Measurements from ENCODE around the gene MSH5.
A peak's percentile ranks its signal among the peaks of the same experiment; 100 is the strongest.

The MSH5 gene

DNA sequence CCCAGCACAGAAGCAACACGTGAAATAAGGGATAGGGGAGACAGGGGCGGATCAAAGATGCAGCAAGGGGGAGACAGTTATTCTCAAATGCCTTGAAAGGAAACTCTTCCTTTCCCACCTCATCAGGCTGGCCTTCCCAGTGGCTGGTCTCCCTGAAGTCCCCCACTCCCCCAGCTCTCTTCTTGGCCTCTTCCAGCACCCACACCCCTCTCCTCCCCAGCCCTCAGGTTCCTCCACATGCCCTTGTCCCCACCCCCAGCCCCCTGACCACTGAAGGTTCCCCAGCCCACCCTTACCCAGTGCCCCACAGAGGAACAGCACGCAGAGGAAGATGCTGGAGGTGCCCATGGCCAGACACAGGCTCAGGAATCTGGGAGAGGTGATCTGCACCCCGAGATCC lies 26.3 kb upstream of the MSH5 start:
- no peak for DNase-seq (ENCODE audit: low read depth)

DNA sequence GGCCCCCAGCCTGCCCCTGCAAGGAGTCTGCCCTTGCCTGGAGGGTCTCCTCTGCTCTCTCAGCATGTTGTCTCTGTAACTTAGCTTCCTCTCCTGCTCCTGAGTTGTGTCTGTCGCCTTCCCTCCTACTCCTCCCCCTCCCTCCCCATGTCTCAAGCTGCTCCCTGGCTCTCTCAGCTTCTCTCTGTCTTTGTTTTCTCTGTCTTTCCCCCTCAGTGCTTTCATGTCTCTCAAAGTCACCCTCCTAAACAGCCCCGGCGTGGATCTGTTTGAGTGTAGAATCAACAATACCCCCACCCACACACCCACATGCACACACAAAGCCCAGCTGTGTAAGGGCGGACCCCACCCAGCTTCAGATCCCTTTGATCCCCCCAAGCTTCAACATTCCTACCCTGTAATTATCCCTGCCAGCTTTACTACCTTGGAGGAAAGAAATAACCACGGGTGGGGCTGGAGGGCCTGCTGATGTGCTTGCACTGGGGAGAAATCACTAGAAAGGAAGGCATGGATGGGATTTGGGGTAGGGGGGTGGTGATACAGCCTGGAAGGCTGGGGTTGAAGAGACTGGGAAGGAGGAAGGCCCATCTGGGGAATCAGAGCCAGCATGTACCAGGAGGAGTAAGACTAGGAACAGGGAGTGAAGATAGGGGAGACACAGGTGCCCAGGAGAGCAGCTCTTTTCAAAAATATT lies 25.7 kb upstream of the MSH5 start:
- DNase-seq (ENCODE audit: low read depth) = no peak

DNA sequence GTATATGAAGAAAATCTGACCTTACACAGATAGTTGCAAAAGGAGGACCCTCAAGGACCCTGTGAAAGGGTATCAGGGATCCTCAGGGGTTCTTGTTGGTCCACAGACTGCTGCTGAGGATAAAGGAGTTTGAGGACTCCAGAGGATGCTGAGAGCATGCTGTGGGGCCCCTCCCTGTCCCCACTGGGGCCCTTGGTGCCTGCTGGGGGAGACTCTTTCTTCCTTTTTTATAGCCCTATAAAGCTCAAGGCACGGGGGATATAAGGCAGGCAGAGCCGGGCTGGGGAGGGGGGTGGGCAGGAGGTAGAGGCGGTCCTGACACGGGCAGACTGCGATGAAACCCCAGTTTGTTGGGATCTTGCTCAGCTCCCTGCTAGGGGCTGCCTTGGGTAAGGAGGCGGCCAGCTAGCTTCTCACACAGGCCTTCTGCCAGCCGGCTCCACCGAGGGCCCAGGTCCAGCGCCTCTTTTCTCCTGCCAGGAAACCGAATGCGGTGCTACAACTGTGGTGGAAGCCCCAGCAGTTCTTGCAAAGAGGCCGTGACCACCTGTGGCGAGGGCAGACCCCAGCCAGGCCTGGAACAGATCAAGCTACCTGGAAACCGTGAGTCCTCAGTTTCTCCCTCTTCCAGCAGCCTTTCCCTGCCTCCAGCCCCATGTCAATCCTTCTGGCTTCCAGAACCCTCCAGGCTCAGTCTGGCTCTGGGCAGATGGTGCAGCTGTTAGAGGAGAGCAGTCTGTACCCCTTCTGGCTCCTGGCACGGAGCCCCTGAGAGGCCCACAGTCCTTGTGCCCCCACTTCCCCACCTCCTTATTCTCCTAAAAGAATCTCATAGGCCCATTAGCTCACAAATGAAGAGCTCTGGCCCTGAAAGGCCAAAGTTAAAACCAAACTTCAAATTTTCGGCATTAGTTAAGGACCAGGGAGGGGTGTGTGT lies 24.5 kb upstream of the MSH5 start, which contains the start of gene LY6G6D:
LY6G6D (plus strand) TSS at position 327 of the 937 bp plus-strand sequence; CDS start at position 335, 8 bp downstream.
- DNase-seq (ENCODE audit: low read depth) = no peak

DNA sequence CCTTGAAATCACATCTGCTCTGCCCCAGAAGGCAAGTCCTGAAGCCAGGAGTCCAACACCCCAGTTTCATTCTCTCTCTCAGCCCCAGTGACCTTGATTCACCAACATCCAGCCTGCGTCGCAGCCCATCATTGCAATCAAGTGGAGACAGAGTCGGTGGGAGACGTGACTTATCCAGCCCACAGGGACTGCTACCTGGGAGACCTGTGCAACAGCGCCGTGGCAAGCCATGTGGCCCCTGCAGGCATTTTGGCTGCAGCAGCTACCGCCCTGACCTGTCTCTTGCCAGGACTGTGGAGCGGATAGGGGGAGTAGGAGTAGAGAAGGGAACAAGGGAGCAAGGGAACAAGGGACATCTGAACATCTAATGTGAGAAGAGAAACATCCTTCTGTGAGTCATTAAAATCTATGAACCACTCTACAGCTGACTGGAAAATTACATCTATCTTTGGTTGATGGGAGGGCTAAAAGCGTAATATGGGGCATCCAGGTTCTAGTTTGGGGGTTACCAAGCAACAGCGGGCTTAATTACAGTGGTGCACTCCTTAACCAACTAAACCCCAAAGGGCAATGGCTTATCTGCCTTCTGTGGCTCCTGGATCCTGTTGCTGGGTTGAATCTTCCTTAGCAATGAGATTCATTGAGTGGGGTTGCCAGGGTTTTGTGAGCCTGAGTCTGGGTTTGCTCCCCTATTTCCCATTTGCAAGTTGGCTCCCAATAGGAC lies 22.1 kb upstream of the MSH5 start:
- no peak for DNase-seq (ENCODE audit: low read depth)

DNA sequence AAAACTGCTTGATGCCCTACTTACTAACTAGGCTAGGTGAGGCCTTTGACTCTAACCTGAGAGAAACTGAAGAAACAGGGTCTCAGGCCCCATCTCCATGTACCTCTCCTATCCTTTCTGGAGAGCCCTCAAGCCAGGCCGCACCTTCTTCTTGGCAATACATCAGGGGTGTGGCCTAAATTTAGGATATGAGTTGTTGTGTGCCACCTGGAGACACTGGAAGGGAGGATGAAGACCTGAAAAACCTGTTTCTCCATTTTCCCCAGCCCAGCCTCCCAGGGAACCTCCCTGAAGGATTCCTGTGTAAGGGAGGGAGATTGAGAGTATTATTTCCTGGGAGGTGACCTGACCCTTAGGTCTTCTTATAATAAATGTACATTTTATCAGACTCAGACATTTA lies 21.5 kb upstream of the MSH5 start:
- DNase-seq (ENCODE audit: low read depth) = no peak

DNA sequence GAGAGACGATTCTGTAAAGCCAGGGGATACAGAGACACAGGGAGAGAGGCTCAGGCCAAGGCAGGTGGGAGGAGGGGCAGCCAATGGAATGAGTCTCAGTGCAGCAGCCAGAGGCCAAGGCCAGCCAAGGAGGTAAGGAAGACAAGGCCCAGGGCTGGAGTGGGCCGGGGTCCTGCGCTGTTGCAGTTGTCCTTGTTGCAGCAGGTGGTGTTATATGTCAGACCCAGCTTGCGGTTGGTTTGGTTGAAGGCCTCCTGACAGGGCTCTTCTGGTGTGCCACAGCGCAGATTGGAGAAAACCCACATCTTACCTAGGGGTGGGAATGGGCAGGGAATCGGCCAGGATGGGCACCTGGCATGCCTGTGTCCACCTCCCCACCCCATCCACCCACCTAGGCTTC lies 20.8 kb upstream of the MSH5 start:
- DNase-seq (ENCODE audit: low read depth) = no peak

DNA sequence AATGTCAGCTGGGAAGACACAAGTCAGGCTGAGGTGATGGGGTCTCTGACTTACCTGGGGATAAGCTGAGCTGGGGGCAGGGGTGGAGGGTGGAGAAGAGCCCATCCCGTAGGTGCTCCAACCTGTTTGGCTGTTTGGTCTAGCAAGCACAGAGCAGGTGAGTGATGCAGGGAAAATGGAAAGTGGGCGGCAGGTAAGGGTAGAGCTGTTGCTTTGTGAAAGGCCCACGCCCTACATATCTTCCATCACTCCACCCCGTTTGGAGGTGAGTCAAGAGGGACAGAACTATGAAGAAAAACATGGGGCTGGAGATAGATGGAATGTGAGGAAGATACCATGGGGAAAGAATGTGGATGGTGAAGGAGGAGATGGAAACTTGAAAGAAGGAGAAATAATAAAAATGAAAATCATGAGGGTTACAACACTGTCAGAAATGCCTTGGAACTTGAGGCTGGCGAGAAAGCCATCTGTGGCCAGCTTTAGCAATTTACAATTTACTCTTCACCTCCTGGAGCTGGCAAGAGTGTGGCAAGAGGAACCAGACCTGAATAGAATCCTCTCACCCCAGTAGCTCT lies 19.5 kb upstream of the MSH5 start:
- peak; percentile 34 for DNase-seq (ENCODE audit: low read depth)

DNA sequence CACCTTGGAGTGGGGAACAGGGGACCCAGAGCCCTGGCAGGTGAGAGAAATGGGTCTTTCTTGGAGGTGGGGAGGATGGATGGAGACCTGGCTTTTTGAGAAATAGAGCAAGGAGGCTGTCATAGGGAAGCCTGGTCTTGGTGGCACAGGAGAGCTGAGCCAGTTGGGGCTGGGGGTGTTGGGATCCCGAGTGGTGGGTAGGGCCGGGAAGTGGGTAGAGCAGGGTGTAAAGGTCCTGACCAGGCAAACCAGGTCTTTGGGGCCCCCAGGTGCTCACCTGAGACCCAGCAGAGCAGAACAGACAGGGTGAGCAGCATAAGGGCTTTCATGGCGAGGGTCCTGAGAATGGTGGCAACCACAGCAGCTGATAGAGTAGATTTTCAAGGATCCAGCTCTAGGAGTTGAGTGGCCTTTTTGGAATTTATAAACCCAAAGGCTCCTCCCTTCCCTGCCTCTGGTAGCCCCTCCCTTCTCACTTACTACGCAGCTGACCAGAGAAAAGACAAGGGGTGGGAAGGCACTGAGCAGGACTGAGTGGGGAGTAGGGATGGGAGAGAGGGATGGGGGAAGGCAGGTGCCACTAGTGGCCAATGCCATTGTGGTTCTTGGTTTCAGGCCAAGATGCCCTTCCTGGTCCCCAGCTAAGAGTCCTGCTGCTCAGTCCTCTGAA lies 18.3 kb upstream of the MSH5 start, which contains the start of gene LY6G6C:
LY6G6C (minus strand) TSS at position 396 of the 670 bp plus-strand sequence; CDS start at position 329, 67 bp downstream.
- peak; percentile 25 for DNase-seq (ENCODE audit: low read depth)

DNA sequence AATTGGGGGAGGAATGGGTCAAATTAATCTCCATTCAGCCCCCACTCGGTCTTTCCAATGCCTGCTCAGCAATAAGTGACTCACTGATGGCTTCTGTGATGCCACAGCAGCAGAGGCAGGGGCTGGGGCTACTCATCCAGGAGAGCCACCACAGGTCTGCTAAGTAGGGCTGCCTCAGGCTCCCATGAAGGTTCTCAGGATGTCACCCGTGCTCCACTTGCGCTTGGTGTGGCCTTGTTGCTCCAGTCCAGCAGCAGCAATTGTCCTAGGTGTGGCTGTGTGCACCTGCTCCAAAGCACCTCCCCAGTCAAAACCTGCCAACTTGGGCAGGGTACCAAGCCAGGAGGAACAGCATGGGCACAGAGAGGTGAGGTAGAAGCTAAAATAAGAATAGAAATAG lies 17.6 kb upstream of the MSH5 start:
- no peak for DNase-seq (ENCODE audit: low read depth)

DNA sequence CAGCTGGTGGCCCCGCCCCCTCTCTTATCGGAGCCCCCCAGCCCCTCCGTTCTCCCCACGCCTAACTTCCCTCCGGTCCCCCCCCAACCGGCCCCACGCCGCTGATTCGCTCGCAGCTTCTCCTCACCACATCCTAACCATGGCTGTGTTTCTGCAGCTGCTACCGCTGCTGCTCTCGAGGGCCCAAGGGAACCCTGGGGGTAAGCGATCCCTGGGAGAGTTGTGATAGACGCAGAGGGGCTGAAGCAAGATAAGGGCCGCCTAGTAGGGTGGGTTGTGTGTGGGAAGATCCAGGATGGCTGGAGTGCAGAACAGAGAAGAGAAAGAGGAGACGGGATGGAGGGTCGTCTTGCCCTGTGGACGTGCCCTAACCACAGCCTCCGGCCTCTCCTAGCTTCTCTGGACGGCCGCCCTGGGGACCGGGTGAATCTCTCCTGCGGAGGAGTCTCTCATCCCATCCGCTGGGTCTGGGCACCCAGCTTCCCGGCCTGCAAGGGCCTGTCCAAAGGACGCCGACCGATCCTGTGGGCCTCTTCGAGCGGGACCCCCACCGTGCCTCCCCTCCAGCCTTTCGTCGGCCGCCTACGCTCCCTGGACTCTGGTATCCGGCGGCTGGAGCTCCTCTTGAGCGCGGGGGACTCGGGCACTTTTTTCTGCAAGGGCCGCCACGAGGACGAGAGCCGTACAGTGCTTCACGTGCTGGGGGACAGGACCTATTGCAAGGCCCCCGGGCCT lies 16.4 kb upstream of the MSH5 start, which contains the start of gene MPIG6B:
MPIG6B (plus strand) TSS at position 129 of the 735 bp plus-strand sequence; CDS start at position 140, 11 bp downstream.
- no peak for DNase-seq (ENCODE audit: low read depth)

DNA sequence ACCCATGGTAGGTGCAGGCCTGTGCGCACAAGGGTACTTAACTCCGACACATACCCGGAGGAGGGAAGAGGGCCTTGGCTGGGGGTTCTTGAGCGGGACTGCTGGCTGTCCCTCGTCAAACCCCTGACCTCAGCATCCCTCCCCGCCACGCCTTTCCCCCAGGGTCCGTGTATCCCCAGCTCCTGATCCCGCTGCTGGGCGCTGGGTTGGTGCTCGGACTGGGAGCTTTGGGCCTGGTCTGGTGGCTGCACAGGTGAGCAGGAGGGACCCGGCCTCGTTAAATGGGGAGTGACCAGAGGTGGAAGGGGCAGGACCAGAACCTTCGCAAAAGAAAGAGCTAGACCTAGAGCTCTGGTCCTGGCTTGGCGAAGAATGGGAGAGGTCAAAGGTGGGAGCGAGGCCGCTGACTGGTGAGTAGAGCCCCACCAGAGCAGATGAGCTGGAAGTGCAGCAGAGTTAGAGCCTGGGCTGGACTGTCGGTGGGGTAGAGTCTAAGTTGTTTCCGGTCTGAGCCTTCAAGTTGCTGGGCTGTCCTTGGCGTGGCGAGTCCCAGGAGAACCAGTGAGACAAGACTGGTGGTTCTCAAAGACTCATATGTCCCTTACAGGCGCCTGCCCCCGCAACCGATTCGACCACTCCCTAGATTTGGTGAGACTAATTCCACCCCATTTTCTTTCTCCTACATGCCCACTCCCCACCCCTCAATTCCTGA lies 15.7 kb upstream of the MSH5 start:
- DNase-seq (ENCODE audit: low read depth) = no peak

DNA sequence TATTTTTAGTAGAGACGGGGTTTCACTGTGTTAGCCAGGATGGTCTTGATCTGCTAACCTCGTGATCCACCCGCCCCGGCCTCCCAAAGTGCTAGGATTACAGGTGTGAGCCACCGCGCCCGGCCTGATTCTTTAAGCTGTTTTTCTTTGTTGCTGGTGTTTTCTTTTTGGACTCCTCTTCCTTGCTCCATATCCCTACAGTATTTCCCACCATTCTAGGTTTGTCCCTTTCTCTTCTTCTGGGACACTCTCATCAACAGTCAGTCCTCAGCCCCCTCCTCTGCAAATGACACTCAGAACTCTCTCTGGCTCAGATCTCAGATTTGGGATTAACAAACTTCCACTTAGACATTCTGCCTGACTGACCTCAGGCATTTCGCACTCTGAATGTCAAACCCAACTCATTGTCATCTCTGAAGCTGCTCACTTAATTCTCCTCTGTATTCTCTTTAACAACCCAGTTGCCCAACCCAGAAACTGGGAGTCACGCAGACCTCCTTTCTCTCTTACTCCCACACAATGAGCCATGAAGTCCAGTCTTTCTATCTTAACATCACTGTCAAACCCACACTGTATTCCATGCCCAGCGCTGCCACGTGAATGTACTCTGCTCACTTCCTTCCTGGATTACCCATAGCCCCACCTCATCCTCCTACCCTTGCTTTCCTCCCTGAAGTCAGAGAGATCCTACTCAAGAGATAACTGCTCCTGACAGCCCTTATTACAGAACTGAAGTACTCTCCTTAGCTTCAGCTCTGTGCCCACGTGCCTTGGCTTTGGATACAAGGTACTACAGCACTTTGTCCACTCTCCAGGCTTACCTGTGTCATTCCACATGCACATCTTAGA lies 14.1 kb upstream of the MSH5 start:
- no peak for DNase-seq (ENCODE audit: low read depth)

DNA sequence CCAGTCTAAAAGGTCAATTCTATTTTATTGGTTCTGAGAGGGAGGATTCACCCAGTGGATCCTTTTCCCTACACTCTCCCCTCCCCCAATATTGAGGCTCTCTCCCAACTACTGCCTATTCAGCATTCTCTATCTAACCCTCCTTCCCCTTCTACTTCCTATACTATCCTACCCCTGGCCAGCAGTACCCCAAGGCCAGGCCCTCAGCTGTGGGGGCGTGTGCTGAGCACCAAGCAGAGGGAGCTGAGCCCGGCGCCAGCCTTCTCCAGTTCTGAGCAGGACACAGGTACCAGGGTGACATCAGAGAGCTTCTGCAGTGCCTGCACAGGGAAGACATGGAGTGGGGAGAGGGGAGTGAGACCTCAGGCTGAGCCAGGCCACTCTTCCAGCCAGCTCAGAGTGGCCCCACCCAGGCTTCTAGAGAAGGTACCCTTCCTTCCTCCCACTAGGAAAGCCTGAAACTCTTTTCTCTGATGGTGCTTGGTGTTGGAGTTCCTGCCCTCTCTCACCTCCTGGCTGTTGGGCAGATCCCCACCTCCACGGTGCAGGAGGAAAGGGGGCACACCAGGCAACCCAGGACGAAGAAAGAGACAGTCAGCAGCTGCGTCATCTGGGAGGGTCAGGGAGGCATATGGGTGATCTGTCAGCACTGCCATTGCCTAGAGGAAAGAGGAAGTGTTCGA lies 12.6 kb upstream of the MSH5 start:
- DNase-seq (ENCODE audit: low read depth) = no peak

DNA sequence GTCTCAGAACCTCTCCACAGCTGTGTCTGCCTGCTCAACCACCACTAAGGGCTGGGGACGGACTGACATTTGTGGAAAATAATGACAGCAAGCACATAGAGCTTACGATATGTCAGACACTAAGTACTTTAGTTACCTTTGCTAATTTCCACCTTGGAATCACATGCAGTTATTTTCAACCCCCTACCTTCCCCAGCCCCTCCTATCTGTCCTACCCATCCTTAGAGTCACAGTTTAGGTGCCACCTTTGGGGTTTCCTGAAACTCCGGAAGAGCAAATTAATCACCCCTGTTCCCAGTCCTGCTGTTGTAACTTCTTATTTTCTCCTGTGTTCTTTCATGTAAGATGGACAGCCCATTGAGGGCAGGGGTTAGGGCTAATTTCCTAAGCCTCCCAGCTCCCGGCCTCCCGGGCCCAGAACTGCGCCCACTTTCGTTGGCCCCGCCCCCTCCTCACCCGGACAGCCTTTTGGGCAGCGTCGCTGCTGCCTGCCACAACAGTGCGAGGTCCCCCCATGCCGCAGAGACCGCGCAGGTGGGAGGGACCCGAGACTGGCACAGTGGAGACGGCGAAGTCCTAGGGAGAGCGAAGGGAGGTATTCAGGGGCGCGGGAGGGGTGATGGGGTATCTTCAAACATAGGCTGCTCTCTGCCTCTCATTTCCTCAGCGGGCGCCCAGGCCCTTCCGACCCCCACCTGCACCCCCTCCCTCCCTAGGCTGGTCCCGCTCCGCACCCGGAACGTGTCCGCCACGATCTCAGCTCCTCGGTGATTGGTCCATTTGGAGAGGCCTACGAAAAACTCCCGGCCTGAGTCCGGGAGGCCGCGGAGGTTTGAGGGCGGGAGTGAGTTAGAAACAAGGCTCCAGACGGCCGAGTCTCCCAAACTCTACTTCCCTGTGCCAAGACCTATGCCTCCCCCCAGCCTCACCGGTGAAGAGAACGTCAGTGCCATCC lies 11.8 kb upstream of the MSH5 start:
- DNase-seq (ENCODE audit: low read depth) = peak; percentile 11

DNA sequence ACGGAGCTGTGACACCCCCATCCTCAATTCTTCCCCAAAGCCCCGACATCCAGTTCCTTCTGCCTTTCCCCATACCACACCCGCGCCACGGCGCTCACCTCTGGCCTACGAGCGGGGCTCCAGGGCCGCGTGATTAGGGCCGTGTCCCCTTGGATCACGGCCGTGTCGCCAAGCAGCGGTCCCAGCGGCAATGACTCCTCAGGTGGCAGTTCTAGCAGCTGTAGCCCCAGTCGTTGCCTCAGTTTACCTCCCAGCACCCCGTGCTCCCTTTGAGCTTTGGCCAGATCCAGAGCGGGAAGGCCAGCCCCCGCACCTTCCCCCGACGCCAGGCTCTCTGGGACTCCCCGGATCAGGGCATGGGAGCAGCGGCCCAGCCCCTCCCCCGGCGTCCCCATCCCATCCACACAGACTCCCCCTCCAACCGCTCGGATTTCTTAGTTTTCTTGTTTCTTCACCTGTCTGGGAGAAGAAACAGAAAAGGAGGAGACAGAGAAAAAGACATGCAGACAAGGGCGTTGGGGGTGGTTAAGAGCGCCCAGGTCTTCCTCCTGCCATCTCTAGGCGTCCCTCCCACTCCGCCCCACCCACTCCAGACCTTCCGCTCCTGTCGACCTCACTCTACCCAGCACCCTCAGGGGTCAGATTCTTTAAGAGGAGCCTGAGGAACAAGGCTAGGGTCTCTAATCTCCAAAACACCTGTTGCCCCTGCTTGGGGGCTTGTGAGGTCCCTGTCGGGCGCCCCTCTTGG lies 10.9 kb upstream of the MSH5 start, which contains the start of gene DDAH2:
DDAH2 (minus strand) TSS at position 533 of the 748 bp plus-strand sequence; CDS start at position 395, 138 bp downstream.
- no peak for DNase-seq (ENCODE audit: low read depth)

DNA sequence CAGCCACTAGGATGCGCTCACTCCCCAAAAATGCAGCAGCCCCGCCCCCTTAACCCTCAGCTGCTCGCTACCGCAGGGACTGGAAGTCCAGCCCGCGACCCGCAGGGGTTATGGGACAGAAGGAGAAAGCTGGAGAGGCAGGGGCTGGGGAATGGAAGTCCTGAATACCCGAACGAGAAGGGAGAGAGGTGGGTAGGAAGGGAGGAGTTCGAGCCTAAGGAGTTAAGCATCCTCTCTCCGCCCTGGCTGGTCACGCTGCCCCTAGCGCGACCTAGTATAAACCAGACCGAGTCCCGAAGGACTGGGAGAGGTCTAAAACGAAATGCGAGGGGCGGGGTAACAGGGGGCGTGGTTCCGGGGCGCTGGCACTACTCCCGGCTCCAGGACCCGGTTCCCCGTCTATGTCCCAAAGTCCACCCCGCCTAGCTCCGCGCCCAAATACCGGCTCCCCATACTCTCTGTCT lies 10.3 kb upstream of the MSH5 start:
- DNase-seq (ENCODE audit: low read depth) = peak; percentile 91
